K562 (cell line): ENCODE results near the gene LRP2BP. TPM values are rescaled to one million over a fixed set of nuclear protein-coding genes. Genes with fewer than 3 reads are reported as not detected.

Experiments used
- ADNP ChIP-seq: fragments of 200-800 bp; sonication (Bioruptor generic); IDR thresholded peaks from 2 replicates; pipeline ENCODE4 v1.6.1; 2016; ENCODE audit warnings: missing genetic modification characterization, missing compliant biosample characterization
- ASH1L ChIP-seq: fragments of 450-650 bp; IDR thresholded peaks from 2 replicates; pipeline ENCODE4 v1.6.1; 2018; ENCODE audit warnings: borderline replicate concordance, mild to moderate bottlenecking, low read depth; ENCODE audit not compliant: partially characterized antibody
- ATF2 ChIP-seq: sonication (generic); formaldehyde crosslinking; IDR thresholded peaks from 2 replicates; pipeline ENCODE4 v1.8.1; 2022; ENCODE audit warnings: missing genetic modification reagents
- CREBBP ChIP-seq: IDR thresholded peaks from one replicate; pipeline ENCODE4 v1.6.1; 2012; ENCODE audit warnings: low read depth, mild to moderate bottlenecking, control low read depth, inconsistent platforms, low read length
- E4F1 ChIP-seq: fragments of 250-450 bp; sonication (Bioruptor Pico); IDR thresholded peaks from 2 replicates; pipeline ENCODE4 v1.5.0; 2021; ENCODE audit warnings: mild to moderate bottlenecking, borderline replicate concordance
- ERF ChIP-seq: fragments of 450-650 bp; formaldehyde crosslinking; IDR thresholded peaks from 2 replicates; pipeline ENCODE4 v1.4.0; 2020; ENCODE audit warnings: mild to moderate bottlenecking, mixed read lengths
- HNRNPLL ChIP-seq: fragments of 200-400 bp; formaldehyde crosslinking; IDR thresholded peaks from 2 replicates; pipeline ENCODE4 v1.6.1; 2017; ENCODE audit warnings: low read length, low read depth, mild to moderate bottlenecking; ENCODE audit not compliant: poor library complexity, severe bottlenecking
- ID3 ChIP-seq, 2 experiments: fragments of 250-450 bp in 1 of 2; fragments of 450-650 bp in 1 of 2; sonication (Bioruptor Pico) in 1 of 2; IDR thresholded peaks; 2 replicates each; pipeline versions ENCODE4 v1.6.1 to v1.8.0; 2016 to 2021; ENCODE audit warnings: mild to moderate bottlenecking in 2 of 2, moderate library complexity in 2 of 2, missing compliant biosample characterization in 1 of 2, missing genetic modification characterization in 1 of 2
- JUND ChIP-seq, 2 experiments: IDR thresholded peaks; 2 replicates in 1 of 2; 3 replicates in 1 of 2; pipeline ENCODE4 v1.6.1; 2011; ENCODE audit warnings: borderline replicate concordance in 2 of 2, low read depth in 2 of 2, low read length in 2 of 2, improper control_type of control experiment in 1 of 2, missing biosample characterization in 1 of 2, missing genetic modification characterization in 1 of 2, missing genetic modification reagents in 1 of 2
- KDM5B ChIP-seq: fragments of 200-600 bp; sonication (generic); IDR thresholded peaks from 2 replicates; pipeline ENCODE4 v1.6.1; 2012; ENCODE audit warnings: low read depth, mild to moderate bottlenecking, moderate library complexity, low read length, control low read depth, inconsistent platforms; ENCODE audit not compliant: insufficient replicate concordance
- NONO ChIP-seq, 2 experiments: fragments of 200-400 bp in 1 of 2; fragments of 450-650 bp in 1 of 2; formaldehyde crosslinking in 1 of 2; IDR thresholded peaks; 2 replicates each; pipeline ENCODE4 v1.6.1; 2017; ENCODE audit warnings: low read depth in 2 of 2, mild to moderate bottlenecking in 2 of 2, moderate library complexity in 2 of 2, low read length in 1 of 2
- POLR2A ChIP-seq: fragments of 450-650 bp; conservative IDR thresholded peaks from 2 replicates; pipeline ENCODE4 v1.6.1; 2016
- SMARCA5 ChIP-seq: fragments of 450-650 bp; IDR thresholded peaks from 2 replicates; pipeline ENCODE4 v1.6.1; 2016
- TBP ChIP-seq: optimal IDR thresholded peaks from 2 replicates; pipeline ENCODE3; 2011; ENCODE audit warnings: low read depth, low read length, improper control_type of control experiment
- TRIM28 ChIP-seq: fragments of 450-650 bp; IDR thresholded peaks from 2 replicates; pipeline ENCODE4 v1.6.1; 2017
- ZKSCAN8 ChIP-seq: fragments of 200-800 bp; sonication (Bioruptor generic); IDR thresholded peaks from 2 replicates; pipeline ENCODE4 v1.6.1; 2016; ENCODE audit warnings: missing genetic modification characterization, missing compliant biosample characterization
- ZNF311 ChIP-seq: fragments of 250-450 bp; sonication (Bioruptor Pico); IDR thresholded peaks from 2 replicates; pipeline ENCODE4 v1.4.0; 2020; ENCODE audit warnings: mild to moderate bottlenecking, moderate library complexity
- polyA plus RNA-seq, 8 experiments: library from polyadenylated mRNA; depleted of rRNA in 4 of 8; stranded (reverse) in 5 of 8; unstranded in 3 of 8; fragments of >200 nt; fragmentation: Nextera tagmentation in 2 of 8; fragmentation: Illumina TruSeq in 1 of 8; extraction: Ambion mirVana in 2 of 8; extraction: Trizol in 1 of 8; gene quantifications; 2 replicates each; pipeline versions ENCODE4 v1.2.1 to v1.2.3, GENCODE V29; 2011 to 2014; ENCODE audit warnings: inconsistent platforms in 1 of 8, missing spikeins in 1 of 8
- total RNA-seq, 7 experiments: library from RNA; depleted of rRNA in 6 of 7; stranded (reverse); fragments of >200 nt in 6 of 7; fragmentation: Illumina TruSeq in 2 of 7; extraction: Trizol in 2 of 7; gene quantifications; 2 replicates each; pipeline versions ENCODE4 v1.2.1 to v1.2.3, GENCODE V29; 2011 to 2021; ENCODE audit warnings: low replicate concordance in 1 of 7
- TF ChIP-seq, protein P1 (sequence below): fragments of 450-650 bp; formaldehyde crosslinking; IDR thresholded peaks from 2 replicates; pipeline ENCODE4 v1.4.0; 2022; ENCODE audit warnings: missing genetic modification characterization
- TF ChIP-seq, protein P2 (sequence below): sonication (generic); formaldehyde crosslinking; IDR thresholded peaks from 2 replicates; pipeline ENCODE4 v1.8.0; 2023; ENCODE audit warnings: mild to moderate bottlenecking, missing genetic modification reagents

The LRP2BP gene
- total and polyA plus RNA-seq, 9 of the 15 experiments (the other 6 are each of a cell fraction or from before 2014, with no cell fraction given): 0.42 to 2.1 (median 0.62) TPM

DNA sequence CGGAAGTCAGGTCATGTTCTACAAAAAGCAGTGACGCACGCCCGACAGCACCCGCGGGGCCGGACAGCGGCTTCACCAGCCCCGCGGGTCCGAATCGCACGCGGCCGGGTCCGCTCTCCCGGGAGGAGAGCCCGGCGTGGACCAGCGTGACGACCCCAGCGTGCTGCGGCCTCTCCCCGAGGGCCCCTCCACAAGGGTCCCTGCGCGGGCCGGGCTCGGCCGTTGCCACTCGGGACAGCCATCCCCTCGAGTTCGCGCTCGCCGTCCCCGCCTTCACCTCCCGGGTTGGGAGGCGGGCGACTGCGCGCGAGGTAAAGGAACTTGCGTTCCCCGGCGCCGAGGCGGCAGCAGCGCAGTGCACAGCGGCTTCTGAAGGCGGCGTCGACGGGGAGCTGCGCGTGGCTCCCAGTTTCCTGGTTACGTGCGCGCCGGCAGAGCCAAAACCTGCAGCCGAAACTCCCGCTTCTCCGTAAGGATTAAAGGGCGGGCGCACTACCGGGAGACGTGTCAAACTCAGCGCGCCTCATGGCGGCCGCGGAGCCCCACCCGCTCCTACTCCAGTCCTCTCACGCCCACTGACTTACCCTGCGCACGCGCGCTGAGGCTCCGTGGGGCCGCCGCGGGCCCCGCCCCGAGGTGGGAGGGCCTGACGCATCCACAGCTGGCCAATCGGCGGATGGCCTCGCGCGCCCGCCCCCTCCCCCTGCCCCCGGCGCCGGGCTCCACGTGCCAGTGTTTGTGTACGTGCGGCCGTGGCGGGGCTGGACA is 416 bp upstream of the LRP2BP start (continued):
- TF ChIP-seq HNRNPLL (peak; percentile 94), E4F1 (CRISPR knock-in tag) (no peak), KDM5B (peak; percentile 69), TBP (peak; percentile 25), NONO (IDR thresholded peaks at IDR 0.05; ENCODE audit: low read depth in 2 of 2, low read length in 1 of 2) (peak in 1 of 2 experiments; percentile 90; a peak in 2 of 4 replicates), ATF2 (CRISPR knock-in tag) (peak; percentile 90), TRIM28 (no peak; the same call in 1 of the 2 replicates), ASH1L (no peak), CREBBP (no peak), POLR2A (peak; percentile 87), ADNP (tag) (no peak), ID3 (CRISPR knock-in tag; IDR thresholded peaks at IDR 0.05) (no peak), ID3 (tag; IDR thresholded peaks at IDR 0.05) (peak; percentile 93), ZKSCAN8 (CRISPR knock-in tag) (no peak), JUND (IDR thresholded peaks at IDR 0.05; ENCODE audit: borderline replicate concordance, low read depth, low read length) (peak; percentile 77; the same call in 1 of the 2 replicates), JUND (tag; IDR thresholded peaks at IDR 0.05; ENCODE audit: borderline replicate concordance, low read depth, low read length) (peak; percentile 6; the same call in 2 of the 3 replicates), SMARCA5 (no peak), ZNF311 (CRISPR knock-in tag) (no peak; the same call in 1 of the 2 replicates), ERF (CRISPR knock-in tag) (peak; percentile 88)
- TF ChIP-seq, protein P1, sequence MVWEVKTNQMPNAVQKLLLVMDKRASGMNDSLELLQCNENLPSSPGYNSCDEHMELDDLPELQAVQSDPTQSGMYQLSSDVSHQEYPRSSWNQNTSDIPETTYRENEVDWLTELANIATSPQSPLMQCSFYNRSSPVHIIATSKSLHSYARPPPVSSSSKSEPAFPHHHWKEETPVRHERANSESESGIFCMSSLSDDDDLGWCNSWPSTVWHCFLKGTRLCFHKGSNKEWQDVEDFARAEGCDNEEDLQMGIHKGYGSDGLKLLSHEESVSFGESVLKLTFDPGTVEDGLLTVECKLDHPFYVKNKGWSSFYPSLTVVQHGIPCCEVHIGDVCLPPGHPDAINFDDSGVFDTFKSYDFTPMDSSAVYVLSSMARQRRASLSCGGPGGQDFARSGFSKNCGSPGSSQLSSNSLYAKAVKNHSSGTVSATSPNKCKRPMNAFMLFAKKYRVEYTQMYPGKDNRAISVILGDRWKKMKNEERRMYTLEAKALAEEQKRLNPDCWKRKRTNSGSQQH (CRISPR knock-in tag): no peak
- TF ChIP-seq, protein P2, sequence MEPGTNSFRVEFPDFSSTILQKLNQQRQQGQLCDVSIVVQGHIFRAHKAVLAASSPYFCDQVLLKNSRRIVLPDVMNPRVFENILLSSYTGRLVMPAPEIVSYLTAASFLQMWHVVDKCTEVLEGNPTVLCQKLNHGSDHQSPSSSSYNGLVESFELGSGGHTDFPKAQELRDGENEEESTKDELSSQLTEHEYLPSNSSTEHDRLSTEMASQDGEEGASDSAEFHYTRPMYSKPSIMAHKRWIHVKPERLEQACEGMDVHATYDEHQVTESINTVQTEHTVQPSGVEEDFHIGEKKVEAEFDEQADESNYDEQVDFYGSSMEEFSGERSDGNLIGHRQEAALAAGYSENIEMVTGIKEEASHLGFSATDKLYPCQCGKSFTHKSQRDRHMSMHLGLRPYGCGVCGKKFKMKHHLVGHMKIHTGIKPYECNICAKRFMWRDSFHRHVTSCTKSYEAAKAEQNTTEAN (CRISPR knock-in tag): peak; percentile 88; the same call in 1 of the 2 replicates
